Gastrocnemius medialis (tissue), 4 donors: Measurements from ENCODE around the gene C1GALT1.

Source experiments
- POLR2A ChIP-seq, 2 donors: fragments of 450-650 bp; IDR thresholded peaks; one replicate each; pipeline ENCODE4 v1.6.1; 2017; ENCODE audit warnings: antibody characterized with exemption in 2 of 2, mild to moderate bottlenecking in 2 of 2, moderate library complexity in 2 of 2
- TF ChIP-seq, protein P1 (sequence below), 5 experiments: fragments of 450-650 bp in 3 of 5; fragments of 200-600 bp in 2 of 5; sonication (generic) in 2 of 5; IDR thresholded peaks in 4 of 5; conservative IDR thresholded peaks in 1 of 5; 1 replicate in 4 of 5; 2 replicates in 1 of 5; pipeline ENCODE4 v1.5.1; 2016 to 2019; ENCODE audit warnings: antibody characterized with exemption in 5 of 5, mild to moderate bottlenecking in 3 of 5, moderate library complexity in 3 of 5

DNA sequence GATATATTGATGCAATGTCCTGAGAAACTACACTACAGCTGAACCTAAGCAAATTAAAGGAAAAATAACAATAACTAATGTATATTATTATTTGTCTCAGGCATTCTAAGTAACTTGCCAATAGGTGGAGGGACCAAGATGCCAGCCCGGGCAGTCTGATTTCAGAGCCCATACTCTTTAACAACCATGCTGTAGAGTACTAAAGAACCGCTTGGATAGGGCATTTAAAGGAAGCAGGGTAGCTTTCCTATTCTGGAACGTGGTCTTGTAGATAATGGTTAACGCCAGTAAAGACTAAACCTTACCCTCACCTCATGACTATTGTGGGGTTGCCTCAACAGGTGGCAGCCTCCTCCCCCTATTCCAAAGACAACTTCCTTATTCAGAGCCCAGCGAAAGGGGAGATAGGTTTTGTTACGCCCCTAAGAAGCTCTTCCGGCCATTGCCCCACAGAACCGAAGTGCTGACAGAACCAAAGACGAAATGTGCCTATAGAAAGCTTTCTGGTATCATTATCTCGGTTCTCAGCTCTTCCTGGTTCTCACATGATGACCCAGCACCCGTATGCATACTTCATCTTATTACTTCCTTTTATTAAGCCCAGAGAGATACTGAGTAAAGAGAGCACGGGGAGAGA lies 707 bp upstream of the C1GALT1 start:
- TF ChIP-seq, protein P1, sequence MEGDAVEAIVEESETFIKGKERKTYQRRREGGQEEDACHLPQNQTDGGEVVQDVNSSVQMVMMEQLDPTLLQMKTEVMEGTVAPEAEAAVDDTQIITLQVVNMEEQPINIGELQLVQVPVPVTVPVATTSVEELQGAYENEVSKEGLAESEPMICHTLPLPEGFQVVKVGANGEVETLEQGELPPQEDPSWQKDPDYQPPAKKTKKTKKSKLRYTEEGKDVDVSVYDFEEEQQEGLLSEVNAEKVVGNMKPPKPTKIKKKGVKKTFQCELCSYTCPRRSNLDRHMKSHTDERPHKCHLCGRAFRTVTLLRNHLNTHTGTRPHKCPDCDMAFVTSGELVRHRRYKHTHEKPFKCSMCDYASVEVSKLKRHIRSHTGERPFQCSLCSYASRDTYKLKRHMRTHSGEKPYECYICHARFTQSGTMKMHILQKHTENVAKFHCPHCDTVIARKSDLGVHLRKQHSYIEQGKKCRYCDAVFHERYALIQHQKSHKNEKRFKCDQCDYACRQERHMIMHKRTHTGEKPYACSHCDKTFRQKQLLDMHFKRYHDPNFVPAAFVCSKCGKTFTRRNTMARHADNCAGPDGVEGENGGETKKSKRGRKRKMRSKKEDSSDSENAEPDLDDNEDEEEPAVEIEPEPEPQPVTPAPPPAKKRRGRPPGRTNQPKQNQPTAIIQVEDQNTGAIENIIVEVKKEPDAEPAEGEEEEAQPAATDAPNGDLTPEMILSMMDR (IDR thresholded peaks at IDR 0.05 in 4 of 5, conservative IDR thresholded peaks at IDR 0.05 in 1 of 5) = no peak
- TF ChIP-seq POLR2A (IDR thresholded peaks at IDR 0.05) = no peak
